CD4-positive, alpha-beta T cell (primary cell): ENCODE results near the gene OSBPL3. TPM values are rescaled to one million over a fixed set of nuclear protein-coding genes. Genes with fewer than 3 reads are reported as not detected.

Experiments
- ATAC-seq: fragments of 200-7000 bp; cut with Tn5 transposase; one replicate; pipeline ENCODE4 v1.10.0; 2022; ENCODE audit warnings: mild to moderate bottlenecking; ENCODE audit not compliant: poor library complexity
- CTCF ChIA-PET: fragments of 350-600 bp; sonication (Branson Sonifier 250); formaldehyde crosslinking; loops from one replicate; lab custom pipeline; 2021; ENCODE audit warnings: antibody characterized with exemption, inconsistent platforms; lab: Charles Lee
- POLR2A ChIA-PET: fragments of 350-600 bp; sonication (Branson Sonifier 250); formaldehyde crosslinking; loops from one replicate; lab custom pipeline; 2021; ENCODE audit warnings: antibody characterized with exemption, inconsistent platforms; lab: Charles Lee
- DNase-seq, 14 experiments: peaks; one replicate each; pipeline ENCODE4 v3.0.0-alpha.2; 2013 to 2020; ENCODE audit warnings: mixed read lengths in 2 of 14
- H3K27ac ChIP-seq, 2 donors: one replicate each; pipeline versions ENCODE4 v1.5.1 to v1.7.0; 2013; ENCODE audit warnings: low read length in 2 of 2, low read depth in 1 of 2, mild to moderate bottlenecking in 1 of 2
- H3K27me3 ChIP-seq, 2 experiments: 1 replicate in 1 of 2; 2 replicates in 1 of 2; pipeline versions ENCODE4 v1.6.1 to v1.7.0; 2013; ENCODE audit warnings: low read length in 2 of 2, control low read depth in 1 of 2, mild to moderate bottlenecking in 1 of 2, moderate library complexity in 1 of 2; ENCODE audit not compliant: insufficient read depth in 2 of 2, control insufficient read depth in 1 of 2
- H3K36me3 ChIP-seq: one replicate; pipeline ENCODE4 v1.6.1; 2013; ENCODE audit warnings: low read length, control low read depth; ENCODE audit not compliant: insufficient read depth
- H3K4me1 ChIP-seq: one replicate; pipeline ENCODE4 v1.6.1; 2013; ENCODE audit warnings: low read length, control low read depth; ENCODE audit not compliant: insufficient read depth
- H3K4me3 ChIP-seq: one replicate; pipeline ENCODE4 v1.5.1; 2013; ENCODE audit warnings: mild to moderate bottlenecking, low read length, moderate library complexity
- H3K9me3 ChIP-seq, 2 experiments: 1 replicate in 1 of 2; 2 replicates in 1 of 2; pipeline versions ENCODE4 v1.6.1 to v1.7.0; 2013; ENCODE audit warnings: low read length in 2 of 2, mild to moderate bottlenecking in 2 of 2, control low read depth in 1 of 2, moderate library complexity in 1 of 2; ENCODE audit not compliant: control insufficient read depth in 1 of 2, insufficient read depth in 1 of 2
- H3K27ac Mint-ChIP-seq: one replicate; pipeline ENCODE4 v1.8.0; 2020; ENCODE audit warnings: mixed read lengths
- H3K27me3 Mint-ChIP-seq: one replicate; pipeline ENCODE4 v1.8.0; 2021; ENCODE audit warnings: mixed read lengths
- H3K36me3 Mint-ChIP-seq: one replicate; pipeline ENCODE4 v1.8.0; 2021; ENCODE audit warnings: low read depth, mixed read lengths
- H3K4me1 Mint-ChIP-seq: one replicate; pipeline ENCODE4 v1.8.0; 2021; ENCODE audit warnings: low read depth, mixed read lengths
- H3K4me3 Mint-ChIP-seq: one replicate; pipeline ENCODE4 v1.8.0; 2020; ENCODE audit warnings: mild to moderate bottlenecking, mixed read lengths
- H3K9me3 Mint-ChIP-seq: one replicate; pipeline ENCODE4 v1.8.0; 2020; ENCODE audit warnings: mixed read lengths
- intact Hi-C, 2 experiments: fragments of 100-400 bp; cut with DNase I in 1 of 2; cut with micrococcal nuclease in 1 of 2; formaldehyde crosslinking; loops; one replicate each; pipeline versions ENCODE4 v1.15.1 to v1.9.0; 2023 to 2025; cut with DNase I, micrococcal nuclease
- total RNA-seq, 174 experiments: library from RNA in 2 of 174; stranded (reverse) in 2 of 174; gene quantifications; one replicate each; pipeline ENCODE4 v1.2.3 and lab custom pipeline; 2021 to 2026
- TF ChIP-seq, protein P1 (sequence below): fragments of 200-600 bp; IDR thresholded peaks from one replicate; pipeline ENCODE4 v1.8.0; 2022; ENCODE audit warnings: antibody characterized with exemption, mild to moderate bottlenecking

Gene OSBPL3
- total RNA-seq, 2 experiments from 2014 or later: 25.4 to 25.9 TPM

DNA sequence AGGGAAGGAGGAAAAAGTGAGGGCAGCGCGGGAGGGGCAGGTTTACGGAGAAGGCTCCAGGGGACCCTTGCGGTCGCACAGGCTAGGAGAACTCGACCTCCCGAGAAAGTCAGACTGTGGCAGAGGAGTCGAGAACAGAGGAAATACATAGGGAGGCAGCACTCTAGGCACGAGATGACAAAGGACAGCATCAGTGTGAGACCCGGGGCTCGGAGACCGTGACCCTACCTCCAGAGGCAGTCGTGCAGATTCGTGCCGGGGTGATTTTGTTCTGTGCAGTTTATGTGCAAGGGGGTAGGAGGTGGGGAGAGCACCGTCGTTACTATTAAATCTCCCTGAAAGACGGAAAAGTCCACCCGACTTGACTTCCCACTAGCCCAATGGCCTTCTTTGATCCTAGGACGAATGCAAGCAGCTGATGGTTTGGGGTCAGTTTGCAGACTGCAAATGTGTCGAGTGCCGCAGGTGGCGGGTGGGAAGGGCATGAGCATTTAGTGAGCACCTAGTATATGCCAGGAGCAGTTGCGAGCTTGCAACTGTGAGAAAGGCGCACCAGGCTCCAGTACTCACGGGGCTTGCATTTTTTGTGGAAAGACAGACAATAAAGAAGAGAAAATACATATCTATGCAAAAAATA is 674 bp upstream of the OSBPL3 start:
- peak overlapping the region; percentile 64 to 77 for H3K27ac ChIP-seq
- Mint-ChIP-seq H3K4me3 (peak overlapping the region; percentile 98), H3K27me3 (no peaks in the 10 kb centered on the region), H3K27ac (peak overlapping the region; percentile 86), H3K4me1 (peaks cover 59% of the 10 kb centered on the region), H3K9me3 (no peaks in the 10 kb centered on the region), H3K36me3 (peaks cover 24% of the 10 kb centered on the region)
- no peaks in the 10 kb centered on the region for H3K9me3 ChIP-seq
- peak overlapping the region; percentile 84 for H3K4me3 ChIP-seq
- DNase-seq: peak in 12 of 14 experiments; percentile 17 to 69 (median 40)
- ATAC-seq: peak; percentile 21
- no peaks in the 10 kb centered on the region for H3K27me3 ChIP-seq
- TF ChIP-seq, protein P1, sequence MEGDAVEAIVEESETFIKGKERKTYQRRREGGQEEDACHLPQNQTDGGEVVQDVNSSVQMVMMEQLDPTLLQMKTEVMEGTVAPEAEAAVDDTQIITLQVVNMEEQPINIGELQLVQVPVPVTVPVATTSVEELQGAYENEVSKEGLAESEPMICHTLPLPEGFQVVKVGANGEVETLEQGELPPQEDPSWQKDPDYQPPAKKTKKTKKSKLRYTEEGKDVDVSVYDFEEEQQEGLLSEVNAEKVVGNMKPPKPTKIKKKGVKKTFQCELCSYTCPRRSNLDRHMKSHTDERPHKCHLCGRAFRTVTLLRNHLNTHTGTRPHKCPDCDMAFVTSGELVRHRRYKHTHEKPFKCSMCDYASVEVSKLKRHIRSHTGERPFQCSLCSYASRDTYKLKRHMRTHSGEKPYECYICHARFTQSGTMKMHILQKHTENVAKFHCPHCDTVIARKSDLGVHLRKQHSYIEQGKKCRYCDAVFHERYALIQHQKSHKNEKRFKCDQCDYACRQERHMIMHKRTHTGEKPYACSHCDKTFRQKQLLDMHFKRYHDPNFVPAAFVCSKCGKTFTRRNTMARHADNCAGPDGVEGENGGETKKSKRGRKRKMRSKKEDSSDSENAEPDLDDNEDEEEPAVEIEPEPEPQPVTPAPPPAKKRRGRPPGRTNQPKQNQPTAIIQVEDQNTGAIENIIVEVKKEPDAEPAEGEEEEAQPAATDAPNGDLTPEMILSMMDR: no peak
- ChIA-PET CTCF (interaction anchor here (0.7 to 4.2 kb wide), 9 partner anchors 11 to 169 kb away, joined by 3 to 22 read pairs (median 6); no protein-coding TSS in a partner anchor), POLR2A (interaction anchor here (0.5 to 7.3 kb wide), 14 partner anchors 9 to 168 kb away, joined by 3 to 86 read pairs (median 6); partner anchors contain the start of gene CYCS)
- H3K36me3 ChIP-seq: no peaks in the 10 kb centered on the region
- intact Hi-C loops: loop anchor here (1.0 to 5.0 kb wide), 7 partner anchors 52 to 197 kb away; no protein-coding TSS in a partner anchor
- peaks cover 47% of the 10 kb centered on the region for H3K4me1 ChIP-seq

DNA sequence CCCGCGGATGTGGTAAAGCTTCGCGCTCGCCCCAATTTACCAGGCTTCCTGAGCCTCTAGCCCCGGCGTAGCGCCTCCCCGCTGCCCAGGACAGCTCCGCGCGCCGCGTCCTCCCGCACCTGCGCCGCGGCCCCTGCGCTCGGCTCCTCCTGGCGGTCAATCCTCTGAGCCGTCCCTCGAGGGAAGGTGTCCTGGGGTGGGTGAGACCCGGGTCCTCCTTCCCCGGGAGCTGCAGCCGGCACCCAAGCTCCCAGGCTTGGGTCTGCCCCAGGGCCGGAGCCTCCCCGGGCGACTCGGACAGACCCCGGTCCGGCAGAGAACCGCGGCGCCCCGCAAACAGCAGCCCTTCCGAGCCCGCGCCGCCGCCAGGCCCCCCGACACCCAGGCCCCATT is 512 bp downstream of the OSBPL3 start:
- intact Hi-C loops: loop anchor here (2.0 to 5.0 kb wide), 3 partner anchors 49 to 407 kb away; partner anchors contain the start of gene PALS2 (in 1 of the 2)
- POLR2A ChIA-PET: interaction anchor here (0.6 to 7.3 kb wide), 32 partner anchors 9 to 1222 kb away, joined by 3 to 86 read pairs (median 4); partner anchors contain the start of gene CYCS
- DNase-seq: peak; percentile 65 to 91 (median 76)

GRCh38 chr7:24978843-24979469 is 1.0 kb downstream of the OSBPL3 start:
- H3K4me3 Mint-ChIP-seq: peak overlapping the region; percentile 98
- no peaks in the 10 kb centered on the region for H3K36me3 ChIP-seq
- ChIA-PET CTCF (interaction anchor here (0.7 to 4.2 kb wide), 14 partner anchors 12 to 166 kb away, joined by 3 to 23 read pairs (median 4); no protein-coding TSS in a partner anchor), POLR2A (interaction anchor here (0.6 to 7.3 kb wide), 31 partner anchors 9 to 1223 kb away, joined by 3 to 86 read pairs (median 4); partner anchors contain the start of gene CYCS)
- H3K27ac ChIP-seq: peak overlapping the region; percentile 32 to 71
- H3K9me3 ChIP-seq: no peaks in the 10 kb centered on the region
- H3K4me3 ChIP-seq: peak overlapping the region; percentile 84
- H3K4me1 ChIP-seq: peaks cover 47% of the 10 kb centered on the region
- no peaks in the 10 kb centered on the region for H3K9me3 Mint-ChIP-seq
- H3K4me1 Mint-ChIP-seq: peaks cover 76% of the 10 kb centered on the region
- H3K27me3 Mint-ChIP-seq: no peaks in the 10 kb centered on the region
- H3K27ac Mint-ChIP-seq: peak overlapping the region; percentile 85
- DNase-seq (peak in 1 of 14 experiments; percentile 46), ATAC-seq (peak; percentile 2)
- H3K27me3 ChIP-seq: no peaks in the 10 kb centered on the region
- TF ChIP-seq, protein P1: no peak
- peaks cover 24% of the 10 kb centered on the region for H3K36me3 Mint-ChIP-seq
- intact Hi-C loops: loop anchor here (2.0 to 5.0 kb wide), 3 partner anchors 50 to 407 kb away; partner anchors contain the start of gene PALS2 (in 1 of the 2)

More for the DNA sequence above, 512 bp downstream of the OSBPL3 start:
- TF ChIP-seq, protein P1: no peak
- ATAC-seq: peak; percentile 57
- Mint-ChIP-seq H3K4me1 (peaks cover 71% of the 10 kb centered on the region), H3K27ac (peak overlapping the region; percentile 85), H3K36me3 (peaks cover 24% of the 10 kb centered on the region), H3K27me3 (no peaks in the 10 kb centered on the region), H3K9me3 (no peaks in the 10 kb centered on the region), H3K4me3 (peak overlapping the region; percentile 98)
- Histone ChIP-seq H3K36me3 (no peaks in the 10 kb centered on the region), H3K27me3 (no peaks in the 10 kb centered on the region), H3K4me1 (peaks cover 47% of the 10 kb centered on the region), H3K9me3 (no peaks in the 10 kb centered on the region), H3K27ac (peak overlapping the region; percentile 41 to 71), H3K4me3 (peak overlapping the region; percentile 84)
- CTCF ChIA-PET: interaction anchor here (0.7 to 4.2 kb wide), 14 partner anchors 13 to 167 kb away, joined by 3 to 23 read pairs (median 4); no protein-coding TSS in a partner anchor
